Transverse colon (tissue), 4 donors: ENCODE data around the gene HSBP1L1. TPM values are rescaled to one million over a fixed set of nuclear protein-coding genes. Genes with fewer than 3 reads are reported as not detected.

Experiments
- DNase-seq: peaks from one replicate; pipeline ENCODE4 v3.0.0-alpha.2; 2019
- H3K27ac ChIP-seq, 4 donors: fragments of 200-600 bp; sonication (generic); 2 replicates each; pipeline ENCODE4 v1.5.1; 2016 to 2018; ENCODE audit warnings: inconsistent platforms in 4 of 4
- H3K27me3 ChIP-seq: fragments of 200-600 bp; sonication (generic); 2 replicates; pipeline ENCODE4 v1.5.1; 2017; ENCODE audit warnings: inconsistent platforms
- H3K36me3 ChIP-seq, 4 donors: fragments of 200-600 bp; sonication (generic); 2 replicates each; pipeline ENCODE4 v1.5.1; 2017 to 2019; ENCODE audit warnings: inconsistent platforms in 4 of 4
- H3K4me1 ChIP-seq, 4 donors: fragments of 200-600 bp; sonication (generic); 2 replicates each; pipeline ENCODE4 v1.5.1; 2017 to 2020; ENCODE audit warnings: inconsistent platforms in 4 of 4
- H3K4me3 ChIP-seq, 4 donors: fragments of 200-600 bp; sonication (generic); 1 replicate in 1 of 4; 2 replicates in 3 of 4; pipeline versions ENCODE4 v1.5.1 to v1.6.1; 2017 to 2019; ENCODE audit warnings: inconsistent platforms in 4 of 4
- H3K9me3 ChIP-seq, 2 donors: fragments of 200-600 bp; sonication (generic); 2 replicates each; pipeline ENCODE4 v1.5.1; 2017 to 2019; ENCODE audit warnings: inconsistent platforms in 2 of 2
- CTCF ChIP-seq, 5 experiments: fragments of 200-600 bp in 3 of 5; fragments of 450-650 bp in 2 of 5; sonication (generic) in 3 of 5; IDR thresholded peaks; 1 replicate in 2 of 5; 2 replicates in 3 of 5; pipeline ENCODE4 v1.5.1; 2016 to 2017; ENCODE audit warnings: antibody characterized with exemption in 5 of 5, inconsistent platforms in 3 of 5, mild to moderate bottlenecking in 2 of 5, moderate library complexity in 1 of 5
- EP300 ChIP-seq: sonication (generic); formaldehyde crosslinking; IDR thresholded peaks from one replicate; pipeline ENCODE4 v1.6.1; 2017; ENCODE audit warnings: antibody characterized with exemption, low read depth
- POLR2A ChIP-seq: fragments of 450-650 bp; IDR thresholded peaks from one replicate; pipeline ENCODE4 v1.6.1; 2016; ENCODE audit warnings: antibody characterized with exemption, mild to moderate bottlenecking, moderate library complexity
- POLR2AphosphoS5 ChIP-seq, 3 donors: sonication (generic); formaldehyde crosslinking; IDR thresholded peaks; one replicate each; pipeline ENCODE4 v1.6.1; 2016; ENCODE audit warnings: antibody characterized with exemption in 3 of 3
- WGBS, 2 donors: methylation state at CpG; one replicate each; pipeline ENCODE4 v1.1.5; 2018; ENCODE audit warnings: low coverage in 1 of 2; 5-methylcytosine and 5-hydroxymethylcytosine counted together
- in situ Hi-C, 4 donors: fragments of 200-750 bp; cut with MboI; loops; one replicate each; pipeline versions ENCODE4 v1.15.0 to v1.15.1; 2017; ENCODE audit warnings: low sequenced_read_pairs in 3 of 4, low pct_ligation_motif_present in 1 of 4, low pct_unique_long_range_greater_than_20kb in 1 of 4
- intact Hi-C: fragments of 100-400 bp; cut with DNase I; formaldehyde crosslinking; loops from one replicate; pipeline ENCODE4 v1.15.1; 2023; ENCODE audit warnings: low total_unique reads
- total RNA-seq, 4 donors: library from RNA; depleted of rRNA; stranded (reverse); fragments of >200 nt; gene quantifications; one replicate each; pipeline ENCODE4 v1.1.0, GENCODE V29; 2016

The HSBP1L1 gene
- total RNA-seq, 4 donors from 2014 or later, result 48.4 to 211 (median 109) TPM

GRCh38 chr18:79935499-79935898 is 28.9 kb upstream of the HSBP1L1 start:
- Histone ChIP-seq H3K27ac (peak overlapping the region; percentile 59 to 84 (median 72)), H3K36me3 (peaks cover 0 to 18% (median 6%) of the 10 kb centered on the region in 4 donors), H3K4me1 (peaks cover 0 to 67% (median 39%) of the 10 kb centered on the region in 4 donors), H3K4me3 (no peak overlapping the region), H3K27me3 (no peaks in the 10 kb centered on the region), H3K9me3 (peaks cover 17 to 22% of the 10 kb centered on the region in 2 donors)
- TF ChIP-seq CTCF (IDR thresholded peaks at IDR 0.05) (no peak), POLR2A (no peak), POLR2AphosphoS5 (IDR thresholded peaks at IDR 0.05) (no peak)
- DNase-seq, result peak; percentile 5
- in situ Hi-C loops, result no loop called here
- 98% methylated on average over 3 of the region's 3 CpGs; no CpG with 5 or more reads in 1 of the 2 donors for WGBS, 2 donors
- intact Hi-C loops, result no loop called here

- Histone ChIP-seq H3K4me3 (no peak overlapping the region), H3K4me1 (peaks cover 0 to 71% (median 39%) of the 10 kb centered on the region in 4 donors), H3K9me3 (peaks cover 13 to 18% of the 10 kb centered on the region in 2 donors), H3K27me3 (no peaks in the 10 kb centered on the region), H3K27ac (peak overlapping the region in 3 of 4 donors; percentile 69 to 84 (median 74)), H3K36me3 (peaks cover 0 to 14% (median 4%) of the 10 kb centered on the region in 4 donors)
- peak; percentile 4 for DNase-seq
- WGBS, 2 donors, result 94% methylated on average over 6 of the region's 6 CpGs; no CpG with 5 or more reads in 1 of the 2 donors
- intact Hi-C loops, result no loop called here
- in situ Hi-C loops, result no loop called here
- TF ChIP-seq POLR2A (no peak), EP300 (no peak), CTCF (IDR thresholded peaks at IDR 0.05) (no peak), POLR2AphosphoS5 (IDR thresholded peaks at IDR 0.05) (no peak)
Observed at GRCh38 chr18:79935925-79936324, 28.5 kb upstream of the HSBP1L1 start.

- peak overlapping the region in 3 of 4 donors; percentile 69 to 84 (median 74) for H3K27ac ChIP-seq
- no peak overlapping the region for H3K4me3 ChIP-seq
- intact Hi-C loops, result no loop called here
- peaks cover 0 to 76% (median 42%) of the 10 kb centered on the region in 4 donors for H3K4me1 ChIP-seq
- H3K36me3 ChIP-seq, result peaks cover 0 to 10% (median 3%) of the 10 kb centered on the region in 4 donors
- H3K9me3 ChIP-seq, result peaks cover 9 to 13% of the 10 kb centered on the region in 2 donors
- no peaks in the 10 kb centered on the region for H3K27me3 ChIP-seq
- peak; percentile 44 for DNase-seq
- TF ChIP-seq EP300, result no peak
- TF ChIP-seq CTCF (IDR thresholded peaks at IDR 0.05), result no peak
- no peak for TF ChIP-seq POLR2AphosphoS5 (IDR thresholded peaks at IDR 0.05)
- no peak for TF ChIP-seq POLR2A
- in situ Hi-C loops, result no loop called here
- 82 to 85% methylated on average over 11 to 12 of the region's 12 CpGs for WGBS, 2 donors
Observed at GRCh38 chr18:79936641-79937040, 27.8 kb upstream of the HSBP1L1 start.

- H3K36me3 ChIP-seq, result peaks cover 0 to 13% (median 6%) of the 10 kb centered on the region in 4 donors
- no peak for TF ChIP-seq POLR2AphosphoS5 (IDR thresholded peaks at IDR 0.05)
- H3K4me1 ChIP-seq, result peaks cover 3 to 82% (median 47%) of the 10 kb centered on the region in 4 donors
- no peak overlapping the region for H3K4me3 ChIP-seq
- H3K27me3 ChIP-seq, result no peaks in the 10 kb centered on the region
- peak overlapping the region in 3 of 4 donors; percentile 69 to 84 (median 74) for H3K27ac ChIP-seq
- peak; percentile 6 for DNase-seq
- in situ Hi-C loops, result no loop called here
- WGBS, 2 donors, result 80 to 97% methylated on average over 2 to 25 of the region's 25 CpGs
- intact Hi-C loops, result no loop called here
- peaks cover 9 to 11% of the 10 kb centered on the region in 2 donors for H3K9me3 ChIP-seq
Observed at GRCh38 chr18:79937103-79937860, 27.2 kb upstream of the HSBP1L1 start.
